Skeletal muscle cell (primary cell): ENCODE measurements around the gene LGR5.
"Not testable (repeated sequence)": the region's sequence is repeated elsewhere in the genome, so short reads cannot be mapped to it uniquely, and the experiment has no call there.

Experiments
- DNase-seq: peaks from one replicate; pipeline ENCODE4 v3.0.0-alpha.2; 2010; ENCODE audit warnings: low read depth
- H3K4me3 ChIP-seq: 2 replicates; pipeline ENCODE4 v1.5.1; 2011; ENCODE audit warnings: low read depth, mild to moderate bottlenecking, control low read depth, low read length, moderate library complexity

Gene LGR5

DNA sequence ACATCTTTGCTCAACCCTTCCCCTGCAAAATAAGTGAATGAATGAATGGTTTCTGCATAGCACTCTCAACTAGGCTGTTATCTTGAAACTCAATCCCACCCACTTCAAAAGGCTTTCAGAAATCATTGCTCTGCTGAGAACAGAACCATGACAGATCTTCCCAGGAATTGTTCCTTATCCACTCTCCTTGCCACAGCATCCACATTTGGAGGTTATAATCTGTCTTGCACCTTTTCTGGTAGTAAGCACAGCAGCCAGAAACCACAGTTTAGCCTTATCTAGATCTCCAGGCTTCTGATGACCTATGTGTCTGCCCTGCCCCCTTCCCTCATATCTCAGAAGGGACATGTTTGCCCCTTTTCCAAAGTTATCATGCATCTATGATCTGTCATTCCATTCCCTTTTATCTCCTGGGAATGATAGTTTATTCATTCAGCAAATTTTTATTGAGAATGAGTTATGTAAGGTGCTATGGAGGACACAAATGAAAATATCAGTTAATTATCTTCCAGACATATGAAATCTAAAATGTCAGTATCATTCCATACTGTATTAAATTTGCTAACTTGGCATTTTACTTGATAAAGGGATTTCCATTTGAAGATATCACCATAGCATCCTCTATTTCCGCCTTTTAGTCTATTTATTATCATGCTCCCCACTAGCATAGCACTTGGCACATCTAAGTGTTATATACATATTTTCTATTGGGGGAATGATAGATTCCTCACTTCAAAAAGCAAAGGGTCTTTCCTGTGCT lies 21.4 kb downstream of the LGR5 start:
- DNase-seq, result no peak

GRCh38 chr12:71461787-71462328 lies 22.3 kb downstream of the LGR5 start:
- no peak for DNase-seq
- no peak overlapping the region for H3K4me3 ChIP-seq

More for the DNA sequence above, 21.4 kb downstream of the LGR5 start:
- no peak overlapping the region for H3K4me3 ChIP-seq

GRCh38 chr12:71465796-71466195 lies 26.2 kb downstream of the LGR5 start:
- no peak for DNase-seq
- H3K4me3 ChIP-seq, result no peak overlapping the region

DNA sequence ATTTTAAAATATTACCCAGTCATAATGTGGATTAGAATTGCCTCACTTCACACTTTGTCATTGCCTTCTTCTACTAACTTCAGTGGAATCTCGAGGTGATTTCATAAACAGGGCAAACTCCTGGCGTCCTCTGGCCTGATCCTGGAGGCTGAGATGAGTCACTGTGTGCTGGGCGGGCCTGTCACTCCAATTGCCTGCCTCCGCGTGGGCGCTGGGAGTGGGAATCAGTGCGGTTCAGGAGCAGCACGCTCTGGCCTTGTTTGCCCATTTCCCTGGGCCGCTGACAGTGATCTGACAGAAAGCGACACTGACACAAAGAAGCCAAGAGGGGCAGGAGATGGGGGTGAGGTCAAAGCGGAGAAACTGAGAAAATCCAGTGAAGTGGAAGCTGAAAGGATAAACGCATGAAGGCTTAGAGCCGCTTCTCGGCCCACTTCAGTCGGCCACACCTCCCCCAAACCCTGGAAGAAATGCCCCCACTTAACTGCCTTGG lies 29.7 kb downstream of the LGR5 start:
- peak; percentile 20 for DNase-seq

GRCh38 chr12:71472441-71472911 lies 32.9 kb downstream of the LGR5 start:
- DNase-seq, result no peak
- no peak overlapping the region for H3K4me3 ChIP-seq

More for the DNA sequence above, 29.7 kb downstream of the LGR5 start:
- no peak overlapping the region for H3K4me3 ChIP-seq

GRCh38 chr12:71474791-71475190 lies 35.2 kb downstream of the LGR5 start:
- no peak for DNase-seq
- H3K4me3 ChIP-seq, result no peak overlapping the region

GRCh38 chr12:71475280-71475679 lies 35.7 kb downstream of the LGR5 start:
- H3K4me3 ChIP-seq, result no peak overlapping the region
- peak; percentile 64 for DNase-seq

GRCh38 chr12:71476513-71476912 lies 36.9 kb downstream of the LGR5 start:
- DNase-seq, result peak; percentile 77
- H3K4me3 ChIP-seq, result no peak overlapping the region

DNA sequence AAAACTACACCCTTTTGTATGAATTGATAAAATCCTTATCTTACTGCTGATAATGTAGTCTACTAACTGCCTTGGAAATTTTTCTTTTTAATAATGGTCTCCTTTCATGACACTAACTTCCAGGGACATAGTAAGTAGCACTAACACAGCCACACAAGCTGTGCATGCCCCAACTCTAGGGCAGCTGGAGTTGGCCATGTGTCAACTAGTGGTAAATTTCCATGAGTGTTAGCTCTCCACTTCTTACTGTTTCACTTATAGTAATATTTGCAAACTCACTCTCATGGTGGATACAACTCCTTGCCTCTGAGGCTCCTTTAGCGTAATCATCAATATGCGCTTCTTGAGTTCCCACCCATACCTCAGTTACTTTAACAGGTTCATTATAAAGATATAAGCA lies 38.0 kb downstream of the LGR5 start:
- DNase-seq, result no peak
- H3K4me3 ChIP-seq, result no peak overlapping the region

DNA sequence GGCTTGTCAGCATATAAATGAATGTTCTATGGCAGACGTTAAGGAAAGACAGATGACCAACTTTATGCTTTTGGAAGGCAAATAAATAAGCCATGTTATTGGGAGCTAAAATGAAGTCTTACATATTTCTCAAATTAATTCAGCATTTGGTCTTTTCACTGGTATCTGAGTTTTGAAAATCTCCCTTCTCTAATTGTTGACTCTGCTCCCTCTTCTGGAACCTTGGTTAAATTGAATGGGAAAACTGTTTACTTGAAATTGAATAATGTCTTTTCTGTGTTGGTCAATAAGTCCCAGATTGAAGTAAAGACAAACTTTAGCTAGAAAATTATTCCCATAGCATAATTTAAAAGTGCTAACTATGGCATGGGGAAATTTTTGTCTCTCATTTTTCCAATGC lies 38.7 kb downstream of the LGR5 start:
- DNase-seq, result no peak
- no peak overlapping the region for H3K4me3 ChIP-seq

DNA sequence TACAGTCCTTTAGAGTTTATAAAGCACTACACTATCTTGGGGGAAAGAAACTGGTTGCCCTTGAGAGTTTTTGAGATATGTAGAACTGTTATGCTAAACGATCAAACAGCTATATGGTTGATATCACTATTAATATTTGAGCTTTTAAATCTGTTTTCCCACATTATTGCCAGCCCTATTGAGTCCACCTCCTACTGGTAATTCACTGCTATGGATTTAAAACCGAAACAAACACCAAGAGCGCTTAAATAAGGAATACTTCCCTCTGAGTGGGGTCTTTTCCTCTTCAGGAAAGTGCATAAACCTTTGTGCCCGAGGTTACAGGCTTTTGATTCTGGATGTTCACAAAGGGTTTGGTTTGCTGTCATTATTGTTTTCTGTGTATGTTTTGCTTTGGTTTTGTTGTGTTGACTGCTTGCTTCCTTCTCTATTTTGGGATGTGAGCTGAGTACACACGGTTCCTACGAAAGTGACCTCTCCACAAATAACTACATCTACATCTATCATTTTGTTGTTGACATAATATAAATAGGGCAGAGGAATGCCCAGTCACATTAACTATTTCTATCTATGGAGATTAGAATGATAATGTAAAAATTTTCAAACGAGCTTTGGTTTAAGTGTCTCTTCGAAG lies 44.8 kb downstream of the LGR5 start:
- no peak for DNase-seq
- no peak overlapping the region for H3K4me3 ChIP-seq

DNA sequence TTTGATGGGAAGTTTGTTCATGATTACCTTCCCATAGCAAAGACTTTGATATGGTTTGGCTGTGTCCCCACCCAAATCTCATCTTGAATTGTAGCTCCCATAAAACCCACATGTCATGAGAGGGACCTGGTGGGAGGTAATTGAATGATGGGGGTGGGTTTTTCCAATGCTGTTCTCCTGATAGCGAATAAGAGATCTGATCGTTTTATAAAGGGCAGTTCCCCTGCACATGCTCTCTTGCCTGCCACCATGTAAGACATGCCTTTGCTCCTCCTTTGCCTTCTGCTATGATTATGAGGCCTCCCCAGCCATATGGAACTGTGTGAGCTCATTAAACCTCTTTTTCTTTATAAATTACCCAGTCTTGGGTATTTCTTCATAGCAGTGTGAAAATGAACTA lies 51.2 kb downstream of the LGR5 start:
- DNase-seq, H3K4me3 ChIP-seq: not testable (repeated sequence)

- no peak for DNase-seq
Measured at GRCh38 chr12:71492604-71493003, 53.0 kb downstream of the LGR5 start.

GRCh38 chr12:71499834-71500233 lies 60.2 kb downstream of the LGR5 start:
- DNase-seq, result no peak
- H3K4me3 ChIP-seq, result no peak overlapping the region

More at GRCh38 chr12:71492604-71493003, 53.0 kb downstream of the LGR5 start:
- no peak overlapping the region for H3K4me3 ChIP-seq

DNA sequence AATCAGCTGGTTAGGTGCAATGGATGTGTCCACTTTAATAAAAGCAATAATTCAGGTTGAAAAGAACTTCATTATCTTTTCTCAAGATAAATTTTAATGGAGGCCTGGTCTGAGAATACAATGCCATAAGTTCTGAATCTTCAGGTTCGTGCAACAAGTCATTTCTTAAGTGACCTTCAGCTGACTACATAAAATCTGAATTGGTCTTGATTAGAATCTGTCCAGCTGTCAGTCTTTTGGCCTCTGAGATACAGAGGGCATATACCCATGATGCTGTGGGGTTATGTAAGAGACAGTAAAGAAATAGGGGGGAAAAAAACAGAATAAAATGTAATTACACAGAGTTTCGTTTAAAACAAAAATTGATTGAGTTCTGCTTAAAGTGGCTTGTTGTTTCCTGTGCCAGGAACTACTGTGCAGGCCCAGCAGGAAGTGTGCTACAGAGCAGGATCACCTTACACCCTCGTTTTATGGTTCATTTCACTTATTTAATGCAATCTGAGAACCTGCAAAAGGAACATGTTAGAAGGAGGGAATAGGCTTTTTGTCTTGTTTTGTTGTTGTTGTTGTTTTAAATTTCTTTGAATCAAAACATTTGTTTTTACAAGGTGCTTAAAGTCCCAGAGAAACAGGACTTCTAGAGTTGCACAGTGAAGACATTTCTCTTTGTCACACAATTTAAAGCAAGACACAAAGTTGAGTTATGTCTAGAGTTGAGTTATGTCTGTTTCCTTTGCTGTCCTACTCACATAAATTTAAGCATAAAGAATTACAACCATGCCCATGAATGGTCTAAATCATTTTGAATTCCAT lies 64.2 kb downstream of the LGR5 start:
- no peak for DNase-seq
- H3K4me3 ChIP-seq, result no peak overlapping the region

DNA sequence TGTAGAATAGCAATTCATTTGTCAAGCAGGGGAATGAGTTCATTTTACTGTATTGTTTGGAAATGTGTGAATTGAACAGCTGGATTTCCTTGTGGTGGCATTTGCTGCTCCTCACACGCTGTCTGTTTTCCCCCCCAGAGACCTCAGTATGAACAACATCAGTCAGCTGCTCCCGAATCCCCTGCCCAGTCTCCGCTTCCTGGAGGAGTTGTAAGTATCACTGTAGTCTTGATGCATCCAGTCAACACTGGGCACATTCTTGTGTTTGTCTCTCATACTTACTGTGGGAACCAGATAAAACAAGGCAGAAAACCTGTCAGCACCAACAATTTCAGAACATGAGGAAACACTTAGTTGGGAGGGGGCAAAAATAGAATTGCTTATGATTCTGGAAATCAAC lies 64.9 kb downstream of the LGR5 start:
- DNase-seq, result peak; percentile 27
- H3K4me3 ChIP-seq, result no peak overlapping the region

GRCh38 chr12:71509705-71510104 lies 70.1 kb downstream of the LGR5 start:
- no peak for DNase-seq
- H3K4me3 ChIP-seq, result no peak overlapping the region

- DNase-seq, result no peak
- no peak overlapping the region for H3K4me3 ChIP-seq
Measured at GRCh38 chr12:71517145-71517846, 77.7 kb downstream of the LGR5 start.

GRCh38 chr12:71521125-71521524 lies 81.5 kb downstream of the LGR5 start:
- no peak for DNase-seq
- H3K4me3 ChIP-seq, result no peak overlapping the region
